H7 (cell line): ENCODE data around the gene KRTAP2-3. TPM values are rescaled to one million over a fixed set of nuclear protein-coding genes. Genes with fewer than 3 reads are reported as not detected.

Experiments
- total RNA-seq: library from RNA; depleted of rRNA; stranded (reverse); fragments of >200 nt; shearing (Covaris generic); gene quantifications from 2 replicates; pipeline ENCODE4 v1.2.3, GENCODE V29; 2014; rRNA removed

The KRTAP2-3 gene
- total RNA-seq, 1 experiment from 2014 or later, result not detected

Other genes with a start within 250 kb of the KRTAP2-3 start
- 2.4 and 5.4 TPM in 2 replicates for gene KRT10, start 237.5 kb downstream of the KRTAP2-3 start, total RNA-seq
- not detected in 2 replicates for gene KRT12, start 192.9 kb downstream of the KRTAP2-3 start, total RNA-seq
- gene KRT20, start 174.9 kb downstream of the KRTAP2-3 start, total RNA-seq, result not detected in 2 replicates
- not detected in 2 replicates for gene KRT23, start 122.5 kb downstream of the KRTAP2-3 start, total RNA-seq
- not detected in 2 replicates for gene KRT39, start 93.2 kb downstream of the KRTAP2-3 start, total RNA-seq
- not detected in 2 replicates for gene KRT40, start 75.8 kb downstream of the KRTAP2-3 start, total RNA-seq
- not detected in 2 replicates for gene KRTAP3-3, start 66.0 kb downstream of the KRTAP2-3 start, total RNA-seq
- gene KRTAP3-2, start 60.2 kb downstream of the KRTAP2-3 start, total RNA-seq, result not detected in 2 replicates
- not detected in 2 replicates for gene KRTAP3-1, start 51.0 kb downstream of the KRTAP2-3 start, total RNA-seq
- not detected in 2 replicates for gene KRTAP1-5, start 32.9 kb downstream of the KRTAP2-3 start, total RNA-seq
- gene KRTAP1-4, start 29.9 kb downstream of the KRTAP2-3 start, total RNA-seq, result not detected in 2 replicates
- gene KRTAP1-3, start 25.2 kb downstream of the KRTAP2-3 start, total RNA-seq, result not detected in 2 replicates
- not detected in 2 replicates for gene KRTAP1-1, start 18.7 kb downstream of the KRTAP2-3 start, total RNA-seq
- not detected in 2 replicates for gene KRTAP2-1, start 12.8 kb downstream of the KRTAP2-3 start, total RNA-seq
- gene KRTAP2-2, start 4.9 kb downstream of the KRTAP2-3 start, total RNA-seq, result not detected in 2 replicates
- not detected in 2 replicates for gene KRTAP2-4, start 5.8 kb upstream of the KRTAP2-3 start, total RNA-seq
- gene KRTAP4-7, start 24.0 kb upstream of the KRTAP2-3 start, total RNA-seq, result not detected in 2 replicates
- not detected in 2 replicates for gene KRTAP4-8, start 38.0 kb upstream of the KRTAP2-3 start, total RNA-seq
- gene KRTAP4-16, start 42.1 kb upstream of the KRTAP2-3 start, total RNA-seq, result not detected in 2 replicates
- gene KRTAP4-9, start 45.3 kb upstream of the KRTAP2-3 start, total RNA-seq, result not detected in 2 replicates
- not detected in 2 replicates for gene KRTAP4-11, start 58.3 kb upstream of the KRTAP2-3 start, total RNA-seq
- gene KRTAP4-12, start 64.1 kb upstream of the KRTAP2-3 start, total RNA-seq, result not detected in 2 replicates
- not detected in 2 replicates for gene KRTAP4-6, start 80.4 kb upstream of the KRTAP2-3 start, total RNA-seq
- gene KRTAP4-5, start 89.7 kb upstream of the KRTAP2-3 start, total RNA-seq, result not detected in 2 replicates
- not detected in 2 replicates for gene KRTAP4-4, start 100.6 kb upstream of the KRTAP2-3 start, total RNA-seq
- gene KRTAP4-3, start 108.1 kb upstream of the KRTAP2-3 start, total RNA-seq, result not detected in 2 replicates
- gene KRTAP4-2, start 118.1 kb upstream of the KRTAP2-3 start, total RNA-seq, result not detected in 2 replicates
- 0.38 and 0.70 TPM in 2 replicates for gene KRTAP4-1, start 124.8 kb upstream of the KRTAP2-3 start, total RNA-seq
- gene KRTAP9-1, start 129.8 kb upstream of the KRTAP2-3 start, total RNA-seq, result not detected in 2 replicates
- gene KRTAP9-2, start 166.5 kb upstream of the KRTAP2-3 start, total RNA-seq, result not detected in 2 replicates
- not detected in 2 replicates for gene KRTAP9-3, start 172.3 kb upstream of the KRTAP2-3 start, total RNA-seq
- gene KRTAP9-8, start 177.9 kb upstream of the KRTAP2-3 start, total RNA-seq, result not detected in 2 replicates
- gene KRTAP9-4, start 189.6 kb upstream of the KRTAP2-3 start, total RNA-seq, result not detected in 2 replicates
- gene KRTAP9-9, start 195.3 kb upstream of the KRTAP2-3 start, total RNA-seq, result not detected in 2 replicates
- not detected in 2 replicates for gene KRTAP9-6, start 205.3 kb upstream of the KRTAP2-3 start, total RNA-seq
- gene KRTAP9-7, start 215.6 kb upstream of the KRTAP2-3 start, total RNA-seq, result not detected in 2 replicates
- gene KRTAP29-1, start 242.7 kb upstream of the KRTAP2-3 start, total RNA-seq, result not detected in 2 replicates
- not detected in 2 replicates for gene KRTAP16-1, start 249.2 kb upstream of the KRTAP2-3 start, total RNA-seq